Ascending aorta (tissue), 2 donors: ENCODE results near the gene GPSM1. TPM values are rescaled to one million over a fixed set of nuclear protein-coding genes. Genes with fewer than 3 reads are reported as not detected.
"Not testable (repeated sequence)": the region's sequence is repeated elsewhere in the genome, so short reads cannot be mapped to it uniquely, and the experiment has no call there.

Experiments used
- DNase-seq, 2 donors: peaks; one replicate each; pipeline ENCODE4 v3.0.0-alpha.2; 2019; ENCODE audit warnings: low spot score in 2 of 2
- H3K27ac ChIP-seq, 2 donors: fragments of 200-600 bp; sonication (generic); one replicate each; pipeline ENCODE4 v1.5.1; 2016 to 2017; ENCODE audit warnings: mild to moderate bottlenecking in 1 of 2
- H3K27me3 ChIP-seq: fragments of 200-600 bp; sonication (generic); one replicate; pipeline ENCODE4 v1.5.1; 2017
- H3K36me3 ChIP-seq, 2 donors: fragments of 200-600 bp; sonication (generic); one replicate each; pipeline ENCODE4 v1.5.1; 2016
- H3K4me1 ChIP-seq, 2 donors: fragments of 200-600 bp; sonication (generic); one replicate each; pipeline ENCODE4 v1.5.1; 2016 to 2017; ENCODE audit warnings: mild to moderate bottlenecking in 1 of 2
- H3K4me3 ChIP-seq, 2 donors: fragments of 200-600 bp; sonication (generic); one replicate each; pipeline ENCODE4 v1.5.1; 2016 to 2017; ENCODE audit warnings: mild to moderate bottlenecking in 1 of 2
- H3K9me3 ChIP-seq, 2 donors: fragments of 200-600 bp; sonication (generic); one replicate each; pipeline ENCODE4 v1.5.1; 2016
- CTCF ChIP-seq, 3 experiments: fragments of 200-600 bp in 2 of 3; fragments of 450-650 bp in 1 of 3; sonication (generic) in 2 of 3; IDR thresholded peaks; one replicate each; pipeline ENCODE4 v1.5.1; 2016 to 2019; ENCODE audit warnings: antibody characterized with exemption in 3 of 3, mild to moderate bottlenecking in 1 of 3, moderate library complexity in 1 of 3
- intact Hi-C: fragments of 100-400 bp; cut with DNase I; formaldehyde crosslinking; loops from one replicate; pipeline ENCODE4 v1.15.1; 2023
- total RNA-seq: library from RNA; depleted of rRNA; stranded (reverse); fragments of >200 nt; gene quantifications from one replicate; pipeline ENCODE4 v1.1.0, GENCODE V29; 2016

Gene GPSM1
- total RNA-seq, 1 donor from 2014 or later = 85.1 TPM

DNA sequence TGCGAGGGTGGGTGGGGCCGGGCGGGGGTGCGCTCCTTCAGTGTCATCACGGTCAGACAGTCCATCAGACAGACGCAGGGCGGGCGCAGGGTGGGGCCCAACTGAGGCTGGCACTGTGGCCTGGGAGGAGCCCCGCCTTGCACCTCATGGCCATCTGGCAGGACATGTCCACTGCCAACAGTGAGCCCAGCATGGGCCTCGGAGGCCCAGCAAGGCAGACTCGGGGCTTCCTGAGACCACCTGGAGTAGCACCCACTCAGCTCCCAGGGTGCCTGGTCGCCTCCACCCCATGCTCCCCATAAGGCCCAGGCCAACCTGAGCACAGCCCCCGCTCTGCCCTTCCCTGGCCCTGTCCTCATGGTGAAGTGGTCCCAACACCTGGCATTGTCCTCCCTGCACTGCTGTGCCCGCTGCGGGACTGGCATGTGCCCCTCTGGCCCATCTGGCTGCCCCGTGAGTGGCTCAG lies 8.5 kb upstream of the GPSM1 start:
- TF ChIP-seq CTCF (IDR thresholded peaks at IDR 0.05) = no peak
- Histone ChIP-seq H3K4me1 (no peaks in the 10 kb centered on the region), H3K27me3 (no peaks in the 10 kb centered on the region), H3K27ac (no peak overlapping the region), H3K36me3 (no peaks in the 10 kb centered on the region), H3K4me3 (no peak overlapping the region), H3K9me3 (no peaks in the 10 kb centered on the region)
- intact Hi-C loops = no loop called here
- DNase-seq = no peak

- DNase-seq, H3K4me1 ChIP-seq, H3K9me3 ChIP-seq, H3K27me3 ChIP-seq, intact Hi-C loops, H3K36me3 ChIP-seq, H3K4me3 ChIP-seq, H3K27ac ChIP-seq: not testable (repeated sequence)
Measured at GRCh38 chr9:136319244-136319643, 8.1 kb upstream of the GPSM1 start.

GRCh38 chr9:136319955-136320354 lies 7.4 kb upstream of the GPSM1 start:
- H3K4me3 ChIP-seq, H3K36me3 ChIP-seq, DNase-seq, H3K4me1 ChIP-seq, H3K27me3 ChIP-seq, H3K9me3 ChIP-seq, intact Hi-C loops, H3K27ac ChIP-seq: not testable (repeated sequence)

DNA sequence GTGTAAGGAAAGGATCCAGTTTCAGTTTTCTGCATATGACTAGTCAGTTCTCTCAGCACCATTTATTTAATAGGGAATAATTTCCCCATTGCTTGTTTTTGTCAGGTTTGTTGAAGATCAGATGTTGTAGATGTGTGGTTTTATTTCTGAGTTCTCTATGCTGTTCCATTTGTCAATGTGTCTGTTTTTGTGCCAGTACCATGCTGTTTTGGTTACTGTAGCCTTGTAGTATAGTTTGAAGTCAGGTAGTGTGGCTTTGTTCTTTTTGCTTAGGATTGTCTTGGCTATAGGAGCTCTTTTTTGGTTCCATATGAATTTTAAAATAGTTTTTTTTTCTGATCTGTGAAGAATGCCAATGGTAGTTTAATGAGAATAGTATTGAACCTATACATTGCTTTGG lies 6.4 kb upstream of the GPSM1 start:
- DNase-seq, intact Hi-C loops: not testable (repeated sequence)

DNA sequence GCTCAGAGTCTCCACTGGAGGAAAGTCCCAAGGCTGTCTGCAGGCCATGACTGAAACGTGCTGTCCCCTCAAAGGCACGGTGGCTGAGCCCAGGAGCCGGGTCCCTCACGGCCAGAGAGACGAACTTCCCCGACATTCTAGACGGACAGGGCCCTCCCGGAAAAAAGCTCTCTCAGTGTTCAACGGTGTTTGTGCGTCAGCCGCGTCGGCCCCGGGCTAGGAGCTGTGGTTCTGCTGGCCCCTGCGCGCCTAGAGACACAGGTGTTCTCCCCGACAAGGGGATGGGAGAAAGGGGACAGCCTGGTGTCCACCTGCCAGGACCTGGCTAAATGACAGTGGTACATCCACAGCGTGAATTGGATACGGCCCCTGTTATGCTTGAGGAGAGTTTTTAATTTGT lies 5.8 kb upstream of the GPSM1 start:
- intact Hi-C loops = no loop called here
- no peak for TF ChIP-seq CTCF (IDR thresholded peaks at IDR 0.05)

More for the DNA sequence above, 6.4 kb upstream of the GPSM1 start:
- not testable (repeated sequence) for H3K4me3 ChIP-seq, H3K36me3 ChIP-seq, H3K27me3 ChIP-seq, H3K4me1 ChIP-seq, H3K9me3 ChIP-seq, H3K27ac ChIP-seq

DNA sequence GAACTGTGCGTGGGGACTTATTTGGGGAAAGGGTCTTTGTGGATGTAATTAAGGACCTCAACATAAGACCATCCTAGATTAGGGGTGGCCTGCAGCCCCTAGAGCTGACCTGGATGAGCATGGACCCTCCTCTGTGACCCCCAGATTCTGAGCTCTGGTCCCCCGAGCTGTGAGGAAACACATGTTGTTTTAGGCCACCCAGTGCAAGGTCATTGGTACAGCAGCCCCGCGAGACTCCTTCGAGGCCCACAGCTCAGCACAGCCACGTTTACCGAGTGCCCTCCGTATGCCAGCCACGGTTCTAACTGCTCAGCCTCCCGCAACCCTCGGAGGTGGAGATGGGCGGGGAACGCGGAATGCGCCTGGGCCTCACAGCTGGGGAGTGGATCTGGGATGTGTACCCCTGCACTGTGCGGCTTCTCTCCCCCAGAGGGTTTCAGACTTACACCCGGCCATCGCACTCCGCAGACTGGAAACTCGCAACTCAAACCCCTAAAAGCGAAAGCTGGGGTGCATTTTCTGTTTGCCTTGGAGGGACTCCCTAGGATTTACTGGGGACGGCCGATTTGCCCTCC lies 4.5 kb upstream of the GPSM1 start:
- Histone ChIP-seq H3K4me3 (no peak overlapping the region), H3K4me1 (peaks cover 7 to 15% of the 10 kb centered on the region in 2 donors), H3K27ac (no peak overlapping the region), H3K9me3 (no peaks in the 10 kb centered on the region), H3K36me3 (no peaks in the 10 kb centered on the region), H3K27me3 (no peaks in the 10 kb centered on the region)
- DNase-seq = no peak
- TF ChIP-seq CTCF (IDR thresholded peaks at IDR 0.05) = no peak
- intact Hi-C loops = no loop called here

More for the DNA sequence above, 5.8 kb upstream of the GPSM1 start:
- Histone ChIP-seq H3K36me3 (no peaks in the 10 kb centered on the region), H3K4me3 (no peak overlapping the region), H3K9me3 (no peaks in the 10 kb centered on the region), H3K27ac (no peak overlapping the region), H3K27me3 (no peaks in the 10 kb centered on the region), H3K4me1 (peaks cover 1 to 9% of the 10 kb centered on the region in 2 donors)
- no peak for DNase-seq

GRCh38 chr9:136323371-136323789 lies 4.0 kb upstream of the GPSM1 start:
- H3K4me1 ChIP-seq = peaks cover 11 to 19% of the 10 kb centered on the region in 2 donors
- H3K27me3 ChIP-seq = no peaks in the 10 kb centered on the region
- H3K27ac ChIP-seq = no peak overlapping the region
- no peak for DNase-seq
- intact Hi-C loops = no loop called here
- H3K9me3 ChIP-seq = no peaks in the 10 kb centered on the region
- H3K36me3 ChIP-seq = no peaks in the 10 kb centered on the region
- TF ChIP-seq CTCF (IDR thresholded peaks at IDR 0.05) = no peak
- H3K4me3 ChIP-seq = no peak overlapping the region
